Fibroblast of mammary gland (primary cell): Measurements from ENCODE around the gene SLC25A47.
"Not testable (repeated sequence)": the region's sequence is repeated elsewhere in the genome, so short reads cannot be mapped to it uniquely, and the experiment has no call there.

Source experiments
- DNase-seq: peaks from one replicate; pipeline ENCODE4 v3.0.0-alpha.2; 2010; ENCODE audit warnings: low read depth
- H3K4me3 ChIP-seq: 2 replicates; pipeline ENCODE4 v1.5.1; 2011; ENCODE audit warnings: low read depth, mild to moderate bottlenecking, low read length, moderate library complexity; ENCODE audit not compliant: control insufficient read depth
- TF ChIP-seq, protein P1 (sequence below): conservative IDR thresholded peaks from 2 replicates; pipeline ENCODE4 v1.5.1; 2011; ENCODE audit warnings: low read depth, low read length, inconsistent platforms; ENCODE audit not compliant: control insufficient read depth, insufficient read depth

SLC25A47 gene

DNA sequence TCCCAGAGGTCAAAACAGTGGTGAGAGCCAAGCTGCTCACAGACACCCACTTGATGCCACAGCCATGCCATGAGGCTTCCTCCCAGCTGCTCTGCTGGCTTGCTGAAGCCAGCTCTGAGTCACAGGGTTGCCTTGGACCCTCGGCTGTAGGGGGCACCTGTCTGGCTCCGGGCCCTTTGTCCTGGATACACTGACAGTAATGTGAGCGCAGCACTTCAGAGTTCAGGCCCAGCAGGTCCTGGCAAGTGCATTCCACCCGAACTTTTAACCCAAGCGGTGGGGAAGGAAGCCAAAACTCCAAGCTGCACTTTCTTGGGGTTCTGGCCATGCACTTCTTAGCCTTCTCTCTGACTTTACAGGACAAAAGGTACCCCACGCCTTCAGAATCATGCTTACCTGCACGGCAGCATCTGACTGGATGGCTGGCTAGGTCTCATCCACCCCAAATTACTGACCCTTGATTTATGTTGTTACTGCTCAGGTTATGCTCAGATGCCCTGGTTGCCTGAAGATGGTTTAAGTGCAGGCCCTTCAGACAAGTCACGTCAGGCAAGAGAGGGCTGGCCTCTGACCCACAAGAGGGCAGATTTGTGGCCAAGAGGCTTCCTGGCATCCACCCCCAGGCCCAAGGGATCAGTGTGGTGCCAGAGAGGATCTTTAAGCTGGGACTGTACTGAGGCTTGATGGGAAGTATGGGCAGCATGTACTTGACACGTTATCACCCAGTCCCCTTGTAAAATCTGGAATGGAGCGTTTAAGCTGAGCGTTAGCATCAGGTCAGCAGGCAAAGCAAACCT is 41.7 kb upstream of the SLC25A47 start:
- no peak overlapping the region for H3K4me3 ChIP-seq
- no peak for DNase-seq
- TF ChIP-seq, protein P1, sequence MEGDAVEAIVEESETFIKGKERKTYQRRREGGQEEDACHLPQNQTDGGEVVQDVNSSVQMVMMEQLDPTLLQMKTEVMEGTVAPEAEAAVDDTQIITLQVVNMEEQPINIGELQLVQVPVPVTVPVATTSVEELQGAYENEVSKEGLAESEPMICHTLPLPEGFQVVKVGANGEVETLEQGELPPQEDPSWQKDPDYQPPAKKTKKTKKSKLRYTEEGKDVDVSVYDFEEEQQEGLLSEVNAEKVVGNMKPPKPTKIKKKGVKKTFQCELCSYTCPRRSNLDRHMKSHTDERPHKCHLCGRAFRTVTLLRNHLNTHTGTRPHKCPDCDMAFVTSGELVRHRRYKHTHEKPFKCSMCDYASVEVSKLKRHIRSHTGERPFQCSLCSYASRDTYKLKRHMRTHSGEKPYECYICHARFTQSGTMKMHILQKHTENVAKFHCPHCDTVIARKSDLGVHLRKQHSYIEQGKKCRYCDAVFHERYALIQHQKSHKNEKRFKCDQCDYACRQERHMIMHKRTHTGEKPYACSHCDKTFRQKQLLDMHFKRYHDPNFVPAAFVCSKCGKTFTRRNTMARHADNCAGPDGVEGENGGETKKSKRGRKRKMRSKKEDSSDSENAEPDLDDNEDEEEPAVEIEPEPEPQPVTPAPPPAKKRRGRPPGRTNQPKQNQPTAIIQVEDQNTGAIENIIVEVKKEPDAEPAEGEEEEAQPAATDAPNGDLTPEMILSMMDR = no peak

DNA sequence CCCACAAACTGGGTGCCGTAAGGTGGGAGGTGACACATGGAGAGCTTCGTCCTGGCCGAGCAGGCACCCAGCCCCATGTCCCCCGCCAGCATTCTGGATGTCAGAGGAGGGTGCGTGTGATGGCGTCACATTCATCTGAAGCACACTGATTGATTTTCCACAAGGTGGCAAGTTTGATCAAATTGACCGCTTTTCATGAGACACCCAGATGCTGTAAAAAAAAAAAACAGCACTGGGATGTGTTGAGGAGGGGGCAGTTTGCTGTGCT is 41.1 kb upstream of the SLC25A47 start:
- no peak for DNase-seq
- TF ChIP-seq, protein P1 = no peak
- H3K4me3 ChIP-seq = no peak overlapping the region

DNA sequence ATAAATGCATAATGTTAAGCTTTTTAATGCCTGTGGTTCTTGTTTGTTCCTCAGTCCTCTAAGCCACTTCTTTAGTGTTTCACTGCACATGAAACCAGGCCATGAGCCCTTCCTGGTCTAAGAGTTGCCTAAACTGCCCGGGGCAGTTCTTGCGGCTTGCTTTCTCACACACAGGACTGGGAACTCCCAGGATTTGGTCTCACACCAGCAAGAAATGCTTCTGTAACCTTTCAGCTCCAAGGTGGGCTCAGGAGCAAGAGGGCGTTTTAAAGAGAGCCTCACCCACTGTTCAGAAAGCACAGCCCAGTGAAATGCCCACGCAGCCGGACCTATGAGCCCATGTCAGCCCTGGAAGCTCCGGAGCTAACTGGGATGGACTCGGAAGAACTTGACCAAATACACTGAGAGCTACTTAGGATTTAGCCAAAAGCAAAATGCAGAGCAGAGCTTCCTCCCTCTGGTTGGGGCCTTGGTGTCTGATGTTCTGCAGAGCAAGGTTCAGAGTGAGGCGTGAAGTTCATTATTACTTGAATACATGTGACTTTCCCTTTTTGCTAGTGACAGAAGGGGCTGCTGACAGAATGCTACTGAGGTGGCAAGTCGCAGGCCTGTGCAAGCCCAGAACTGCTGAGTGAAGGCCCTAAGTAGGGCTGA is 40.2 kb upstream of the SLC25A47 start:
- no peak overlapping the region for H3K4me3 ChIP-seq
- TF ChIP-seq, protein P1 = no peak
- no peak for DNase-seq

DNA sequence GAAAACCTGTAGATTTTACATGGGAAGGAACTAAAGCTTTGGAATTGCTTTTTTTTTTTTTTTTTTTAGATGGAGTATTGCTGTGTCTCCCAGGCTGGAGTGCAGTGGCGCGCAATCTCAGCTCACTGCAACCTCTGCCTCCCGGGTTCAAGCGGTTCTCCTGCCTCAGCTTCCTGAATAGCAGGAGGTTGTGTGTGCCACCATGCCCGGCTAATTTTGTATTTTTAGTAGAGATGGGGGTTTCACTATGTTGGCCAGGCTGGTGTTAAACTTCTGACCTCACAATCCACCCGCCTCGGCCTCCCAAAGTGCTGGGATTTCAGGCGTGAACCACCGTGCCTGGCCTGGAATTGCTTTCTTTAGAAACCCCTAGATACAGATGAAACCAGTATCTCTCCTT is 39.7 kb upstream of the SLC25A47 start:
- DNase-seq, H3K4me3 ChIP-seq: not testable (repeated sequence)

DNA sequence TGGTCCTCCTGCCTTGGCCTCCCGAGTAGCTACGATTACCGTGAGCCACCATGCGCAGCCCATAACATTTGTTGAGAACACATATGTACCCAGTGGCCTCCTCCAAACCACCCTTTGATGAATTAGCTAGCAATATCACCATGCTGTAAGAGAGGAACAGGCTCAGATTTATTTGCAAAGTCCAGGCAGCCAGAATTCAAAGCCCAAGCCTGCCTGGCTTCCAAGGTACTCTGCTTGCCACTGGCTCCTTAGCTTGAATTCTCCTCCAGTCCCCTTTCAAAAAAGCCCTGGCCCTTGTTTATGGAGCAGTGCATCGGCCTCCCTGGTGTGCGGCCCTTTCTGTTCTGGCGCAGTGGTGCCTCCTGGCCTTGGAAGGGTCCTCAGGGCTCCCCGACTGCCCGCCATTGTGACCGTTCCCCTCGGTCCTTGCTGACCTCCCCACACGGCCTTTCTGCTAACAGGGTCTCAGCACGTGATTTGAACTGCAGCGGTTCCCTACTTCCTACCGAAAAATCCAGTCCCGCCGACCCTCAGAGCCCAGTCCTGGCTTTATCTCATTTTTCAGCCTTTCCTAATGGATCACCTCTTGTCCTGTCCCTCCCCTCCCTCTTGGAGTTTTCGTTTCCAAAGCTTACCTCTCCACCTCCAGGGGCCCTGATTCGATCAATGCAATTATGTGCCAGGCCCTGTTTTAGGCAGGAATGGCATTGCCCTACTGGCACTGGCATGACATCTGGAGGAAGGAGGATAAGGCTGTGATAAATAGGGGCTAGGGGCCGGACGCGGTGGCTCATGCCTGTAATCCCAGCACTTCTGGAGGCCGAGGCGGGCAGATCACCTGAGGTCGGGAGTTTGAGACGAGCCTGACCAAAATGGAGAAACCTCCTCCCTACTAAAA is 38.9 kb upstream of the SLC25A47 start:
- DNase-seq = no peak
- TF ChIP-seq, protein P1 = no peak
- H3K4me3 ChIP-seq = no peak overlapping the region

DNA sequence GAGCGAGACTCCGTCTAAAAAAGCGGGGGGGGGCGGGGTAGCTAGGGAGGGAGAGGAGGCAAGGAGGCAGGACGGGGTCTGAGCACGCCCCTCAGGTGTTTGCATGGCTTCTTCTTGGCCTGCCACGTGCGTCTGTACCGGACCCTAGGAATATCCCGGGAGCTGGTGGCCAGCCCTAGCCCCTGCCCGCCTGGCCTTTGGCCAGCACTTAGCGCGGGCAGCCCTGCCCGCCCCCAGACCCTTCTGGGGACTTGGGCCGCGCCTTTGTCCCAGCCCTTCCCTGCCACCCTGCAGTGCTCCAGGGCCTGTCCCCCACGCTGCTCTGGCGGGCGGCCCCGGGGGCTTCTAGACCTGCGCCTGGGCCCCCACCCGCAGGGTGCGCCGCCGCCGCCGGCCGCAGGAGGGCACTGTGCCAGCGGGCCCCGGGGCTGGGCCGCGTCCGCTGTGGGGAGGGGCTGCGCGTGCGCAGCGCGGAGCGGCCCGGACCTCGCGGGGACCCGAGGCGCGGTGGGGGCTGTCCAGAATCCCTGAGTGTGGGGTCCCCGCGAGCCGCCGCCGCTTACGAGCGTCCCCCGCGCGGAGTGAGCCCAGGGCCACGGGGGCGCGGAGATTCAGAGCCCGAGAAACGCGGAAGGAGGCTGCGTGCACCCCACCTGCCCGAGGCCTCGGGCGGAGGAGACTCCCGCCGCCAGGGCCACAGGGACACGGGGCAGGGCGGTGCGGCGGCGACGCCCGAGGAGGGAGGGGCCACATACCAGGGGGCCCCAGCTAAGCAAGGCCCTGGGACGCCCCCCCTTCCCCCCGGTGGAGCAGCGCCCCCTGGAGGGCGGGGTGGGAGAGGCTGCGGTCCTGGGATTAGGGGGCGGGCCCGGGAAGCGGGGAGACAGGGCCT is 37.9 kb upstream of the SLC25A47 start:
- peak overlapping the region; percentile 66 for H3K4me3 ChIP-seq

More for the DNA sequence above, 37.9 kb upstream of the SLC25A47 start:
- peak; percentile 40 for DNase-seq
- TF ChIP-seq, protein P1 = peak; percentile 60
